GM19023 (cell line): ENCODE data around the gene PRIMPOL.

Experiments used
- ATAC-seq: cut with Tn5 transposase; IDR thresholded peaks from one replicate; pipeline ENCODE4 v1.9.1; 2021; ENCODE audit warnings: mild to moderate bottlenecking, moderate library complexity; ENCODE audit not compliant: unreplicated experiment

Gene PRIMPOL

GRCh38 chr4:184664445-184665210, 15.1 kb downstream of the PRIMPOL start:
- no peak for ATAC-seq

GRCh38 chr4:184666670-184667069, 17.1 kb downstream of the PRIMPOL start:
- no peak for ATAC-seq

DNA sequence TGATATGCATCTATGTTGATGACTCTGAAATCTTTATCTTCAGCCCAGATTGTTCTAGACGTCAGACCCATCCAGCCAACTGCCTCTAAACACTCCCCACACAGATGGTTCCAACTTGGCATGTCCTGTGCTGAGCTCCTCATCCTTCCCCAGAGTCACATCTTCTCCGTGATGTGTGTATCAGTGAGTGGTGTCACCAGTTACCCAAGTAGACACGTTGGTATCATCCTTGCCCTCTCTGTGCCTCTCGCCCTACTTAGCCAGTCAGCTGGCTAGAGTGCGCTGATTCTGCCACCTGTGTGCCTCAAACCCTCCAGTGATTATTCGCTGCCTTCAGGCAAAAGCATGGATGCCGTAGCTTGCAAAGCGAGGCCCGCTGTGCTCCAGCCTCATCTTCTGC, 18.6 kb downstream of the PRIMPOL start:
- no peak for ATAC-seq

GRCh38 chr4:184668511-184669114, 19.1 kb downstream of the PRIMPOL start:
- ATAC-seq, result no peak

DNA sequence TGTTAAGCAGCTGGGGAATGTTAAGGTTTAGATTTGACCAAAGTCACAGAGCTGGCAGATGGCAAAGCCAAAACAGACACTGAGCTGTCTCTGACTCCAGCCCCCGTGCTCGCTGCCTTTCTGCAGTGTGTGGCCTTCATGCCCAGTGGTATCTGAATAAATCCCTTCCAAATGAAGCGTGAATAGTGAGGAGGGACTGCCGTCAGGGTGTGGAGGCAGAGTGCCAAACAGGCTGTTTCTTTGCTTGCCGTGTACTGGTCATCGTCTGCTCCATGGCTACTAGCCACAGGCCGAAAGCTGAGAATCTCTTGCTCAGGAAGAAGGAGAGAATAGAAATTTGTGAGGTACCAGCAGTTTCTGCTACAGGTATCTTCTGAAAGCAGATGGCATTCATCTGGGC, 19.7 kb downstream of the PRIMPOL start:
- ATAC-seq, result no peak

DNA sequence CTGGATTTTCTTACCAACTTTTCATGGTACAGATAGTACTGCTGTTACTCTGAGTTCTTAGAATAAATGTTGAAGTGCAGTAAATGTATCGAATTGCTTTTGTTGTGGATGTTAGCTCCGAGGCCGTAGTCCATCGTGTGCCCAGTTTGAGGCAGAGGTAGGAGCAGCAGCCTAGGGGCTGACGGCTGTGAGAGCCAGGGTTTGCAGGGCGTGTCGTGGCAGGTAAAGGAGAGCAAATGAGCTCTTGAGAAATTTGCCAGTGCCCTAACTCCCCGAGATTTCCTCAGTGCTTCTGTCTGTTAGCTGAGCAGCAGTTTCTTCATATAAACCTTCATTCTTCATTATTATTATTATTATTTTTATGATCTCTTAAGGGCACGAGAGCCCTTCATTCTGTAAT, 21.6 kb downstream of the PRIMPOL start:
- ATAC-seq, result no peak

- no peak for ATAC-seq
Observed at GRCh38 chr4:184672741-184673140, 23.2 kb downstream of the PRIMPOL start.

GRCh38 chr4:184674011-184674410, 24.5 kb downstream of the PRIMPOL start:
- no peak for ATAC-seq

DNA sequence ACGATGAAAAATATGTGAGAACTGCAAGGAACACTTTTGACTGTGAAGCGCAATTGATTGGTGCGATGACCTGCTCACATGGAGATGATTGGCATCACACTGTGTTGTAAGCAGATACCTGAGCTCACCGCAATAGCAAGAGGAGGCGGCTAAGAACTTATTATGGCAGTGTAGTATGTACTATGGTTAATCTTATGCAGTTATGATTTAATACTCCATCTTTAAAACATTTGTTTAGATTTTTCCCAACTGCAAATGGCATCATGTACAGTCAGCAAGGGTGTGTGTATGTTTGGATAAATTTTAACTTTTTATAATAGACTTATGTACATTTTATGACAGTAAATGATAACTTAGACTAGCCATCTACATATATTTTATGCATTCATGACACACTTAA, 25.5 kb downstream of the PRIMPOL start:
- ATAC-seq, result no peak

DNA sequence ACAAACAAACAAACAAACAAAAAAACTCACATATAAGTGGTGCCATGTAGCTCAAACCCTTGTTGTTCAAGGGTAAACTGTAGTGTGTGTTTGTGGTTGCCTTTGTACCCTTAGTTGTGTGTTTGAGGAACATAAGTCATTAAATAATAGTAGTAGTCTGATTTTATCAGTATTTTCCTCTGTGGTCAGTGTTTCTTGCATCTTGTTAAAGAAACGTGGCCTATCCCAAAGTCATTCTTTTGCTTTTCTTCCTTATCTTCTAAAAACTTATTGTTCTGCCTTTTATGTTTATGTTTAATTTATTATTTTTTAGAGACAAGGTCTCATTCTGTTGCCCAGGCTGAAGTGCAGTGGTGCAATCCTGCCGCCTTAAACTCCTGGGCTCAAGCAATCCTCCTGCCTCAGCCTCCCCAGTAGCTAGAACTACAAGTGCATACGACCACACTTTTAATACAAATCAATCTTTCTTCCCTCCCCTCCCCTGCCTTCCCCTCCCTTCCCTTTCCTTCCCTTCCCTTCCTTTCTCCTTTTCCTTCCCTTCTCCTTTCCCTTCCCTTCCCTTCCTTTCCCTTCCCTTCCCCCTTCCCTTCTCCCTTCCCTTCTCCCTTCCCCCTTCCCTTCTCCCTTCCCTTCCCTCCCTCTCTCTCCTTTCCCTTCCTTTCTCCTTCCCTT, 26.4 kb downstream of the PRIMPOL start:
- ATAC-seq, result no peak

DNA sequence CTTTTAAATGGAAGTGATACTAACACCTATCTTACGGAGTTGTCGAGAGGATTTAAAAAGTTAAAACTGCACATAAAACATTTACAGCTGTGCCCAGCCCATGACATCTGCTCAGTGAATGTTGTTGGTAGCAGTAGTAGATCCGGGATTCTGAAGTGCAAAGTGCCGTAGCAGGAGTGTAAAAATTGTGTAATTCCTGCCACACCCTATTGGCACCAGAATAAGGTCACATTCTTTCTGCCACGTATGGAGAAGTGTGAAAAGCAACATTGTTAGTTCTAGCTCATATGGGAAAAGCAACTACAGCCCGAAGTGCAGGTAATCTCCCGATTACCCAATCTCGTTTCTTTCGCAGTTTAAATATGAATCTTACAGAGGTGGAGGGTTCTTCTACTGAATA, 31.2 kb downstream of the PRIMPOL start:
- ATAC-seq, result no peak

- ATAC-seq, result no peak
Observed at GRCh38 chr4:184681916-184682315, 32.4 kb downstream of the PRIMPOL start.

- no peak for ATAC-seq
Observed at GRCh38 chr4:184684491-184685189, 35.1 kb downstream of the PRIMPOL start.

DNA sequence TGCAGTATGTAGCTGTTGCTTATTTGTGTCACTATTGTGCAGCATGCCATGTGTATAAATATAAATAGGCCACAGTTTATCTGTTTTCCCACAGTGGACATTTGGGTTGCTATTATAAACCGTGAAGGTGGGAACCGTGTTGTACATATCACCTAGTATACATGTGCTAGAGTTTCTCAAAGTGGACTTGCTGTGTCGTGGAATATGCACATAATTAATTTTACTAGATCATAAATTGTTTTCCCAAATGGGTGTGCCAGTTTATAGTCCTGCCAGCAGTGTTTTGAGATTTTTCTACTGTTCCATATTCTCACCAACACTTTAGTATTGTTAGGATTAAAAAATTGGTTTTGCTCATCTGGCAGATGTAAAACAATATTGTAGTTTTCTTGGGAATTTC, 38.5 kb downstream of the PRIMPOL start:
- ATAC-seq, result no peak

- ATAC-seq, result no peak
Observed at GRCh38 chr4:184688447-184688846, 38.9 kb downstream of the PRIMPOL start.

- no peak for ATAC-seq
Observed at GRCh38 chr4:184689681-184690080, 40.1 kb downstream of the PRIMPOL start.

DNA sequence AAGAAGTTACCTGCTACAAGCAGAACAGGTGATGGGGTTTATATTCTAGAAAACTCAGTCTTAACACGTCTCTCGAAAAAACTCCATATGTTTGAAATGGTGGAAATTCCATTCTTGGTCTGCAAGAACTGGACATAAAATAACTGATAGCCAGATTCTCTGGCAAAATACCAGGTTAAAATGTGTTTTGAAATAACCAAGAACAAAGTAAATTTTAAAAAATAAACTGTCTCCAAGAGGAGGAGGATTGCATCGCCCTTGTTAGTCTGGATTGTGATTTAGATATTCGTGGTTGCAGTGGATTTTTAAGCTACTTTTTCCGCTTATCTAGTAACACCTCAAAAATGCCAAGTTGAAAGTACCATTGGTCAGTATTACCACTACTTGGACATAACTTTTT, 43.5 kb downstream of the PRIMPOL start:
- ATAC-seq, result no peak

- ATAC-seq, result no peak
Observed at GRCh38 chr4:184694412-184694956, 44.9 kb downstream of the PRIMPOL start.

- no peak for ATAC-seq
Observed at GRCh38 chr4:184695178-184695896, 45.8 kb downstream of the PRIMPOL start.

- no peak for ATAC-seq
Observed at GRCh38 chr4:184697956-184698355, 48.4 kb downstream of the PRIMPOL start.

DNA sequence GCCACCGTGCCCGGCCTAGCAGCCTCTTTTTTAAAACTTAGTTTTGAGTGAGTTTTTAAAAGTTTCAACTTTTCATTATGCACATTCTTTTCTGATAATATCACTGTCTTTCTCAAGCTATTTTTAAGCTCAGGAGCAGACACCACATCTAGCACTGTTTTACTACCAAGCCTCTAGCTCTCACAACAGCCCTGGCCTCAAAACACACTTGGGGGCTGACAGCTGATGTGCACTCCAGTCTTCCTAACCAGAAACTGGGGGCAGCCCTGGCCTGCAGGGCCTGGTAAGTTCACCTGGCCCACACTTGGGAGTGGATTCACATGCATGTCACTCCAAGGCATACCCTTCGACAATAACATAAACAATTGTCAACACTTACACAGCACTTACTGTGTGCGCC, 50.4 kb downstream of the PRIMPOL start:
- ATAC-seq, result no peak
